IMR-90 (cell line): ENCODE measurements around the gene MAP3K15. TPM values are rescaled to one million over a fixed set of nuclear protein-coding genes. Genes with fewer than 3 reads are reported as not detected.

Source experiments
- ATAC-seq: fragments of 200-7000 bp; cut with Tn5 transposase; 2 replicates; pipeline ENCODE4 v1.9.1; 2020; ENCODE audit warnings: low read depth, mild to moderate bottlenecking, moderate library complexity
- BruUV-seq: library from RNA; stranded (reverse); fragments of 400-500 nt; replicated peaks from 2 replicates; lab custom pipeline; 2021; lab: Mats Ljungman, UMichigan
- CTCF ChIA-PET: fragments of 300-600 bp; formaldehyde crosslinking; extraction: SDS; loops from one replicate; lab custom pipeline; 2021; ENCODE audit warnings: antibody characterized with exemption; lab: Yijun Ruan, JAX
- POLR2A ChIA-PET: fragments of 300-600 bp; sonication (Branson Sonifier 250); formaldehyde crosslinking; loops from one replicate; lab custom pipeline; 2022; ENCODE audit warnings: antibody characterized with exemption; ENCODE audit not compliant: unreplicated experiment; lab: Charles Lee
- DNase-seq: peaks from one replicate; pipeline ENCODE4 v3.0.0; 2013
- H2AFZ ChIP-seq: replicated peaks from 2 replicates; pipeline ENCODE3; 2013; ENCODE audit warnings: low read length, mild to moderate bottlenecking; ENCODE audit not compliant: poor library complexity
- H2AK5ac ChIP-seq: 2 replicates; pipeline ENCODE4 v1.6.1; 2013; ENCODE audit warnings: low read depth, low read length, inconsistent platforms
- H2AK9ac ChIP-seq: replicated peaks from 2 replicates; pipeline ENCODE3; 2013; ENCODE audit warnings: mild to moderate bottlenecking, low read depth, low read length, moderate library complexity; ENCODE audit not compliant: poor library complexity
- H2BK120ac ChIP-seq: 2 replicates; pipeline ENCODE4 v1.6.1; 2013; ENCODE audit warnings: low read depth, low read length, inconsistent platforms
- H2BK15ac ChIP-seq: 3 replicates; pipeline ENCODE4 v1.6.1; 2013; ENCODE audit warnings: low read depth, low read length, inconsistent platforms
- H2BK20ac ChIP-seq: 2 replicates; pipeline ENCODE4 v1.6.1; 2013; ENCODE audit warnings: low read depth, mild to moderate bottlenecking, inconsistent platforms, low read length, moderate library complexity
- H2BK5ac ChIP-seq: 2 replicates; pipeline ENCODE4 v1.6.1; 2013; ENCODE audit warnings: mild to moderate bottlenecking, low read depth, low read length, inconsistent platforms; ENCODE audit not compliant: poor library complexity, severe bottlenecking
- H3K14ac ChIP-seq: replicated peaks from 2 replicates; pipeline ENCODE4 v1.6.1; 2013; ENCODE audit warnings: low read depth, low read length, inconsistent platforms
- H3K18ac ChIP-seq: 2 replicates; pipeline ENCODE4 v1.6.1; 2013; ENCODE audit warnings: low read depth, low read length, control low read depth
- H3K23ac ChIP-seq: 2 replicates; pipeline ENCODE4 v1.6.1; 2013; ENCODE audit warnings: low read depth, low read length, inconsistent platforms
- H3K27ac ChIP-seq: 2 replicates; pipeline ENCODE4 v1.5.1; 2013; ENCODE audit warnings: mild to moderate bottlenecking, control low read depth, low read length; ENCODE audit not compliant: insufficient read depth
- H3K27me3 ChIP-seq: 2 replicates; pipeline ENCODE4 v1.6.1; 2013; ENCODE audit warnings: low read length; ENCODE audit not compliant: control insufficient read depth, insufficient read depth
- H3K36me3 ChIP-seq: 2 replicates; pipeline ENCODE4 v1.6.1; 2013; ENCODE audit warnings: low read length, mixed read lengths; ENCODE audit not compliant: control insufficient read depth, insufficient read depth
- H3K4ac ChIP-seq: 2 replicates; pipeline ENCODE4 v1.6.1; 2013; ENCODE audit warnings: low read depth, low read length, inconsistent platforms
- H3K4me1 ChIP-seq: 2 replicates; pipeline ENCODE4 v1.6.1; 2013; ENCODE audit warnings: low read length, mixed read lengths; ENCODE audit not compliant: control insufficient read depth, insufficient read depth
- H3K4me2 ChIP-seq: 2 replicates; pipeline ENCODE4 v1.6.1; 2013; ENCODE audit warnings: low read depth, mild to moderate bottlenecking, control low read depth, low read length, moderate library complexity
- H3K4me3 ChIP-seq: 2 replicates; pipeline ENCODE4 v1.5.1; 2013; ENCODE audit warnings: low read depth, mild to moderate bottlenecking, control low read depth, low read length, moderate library complexity; ENCODE audit not compliant: insufficient read depth
- H3K56ac ChIP-seq: 2 replicates; pipeline ENCODE4 v1.6.1; 2013; ENCODE audit warnings: low read length, inconsistent platforms; ENCODE audit not compliant: insufficient read depth; ENCODE audit errors: extremely low read depth
- H3K79me1 ChIP-seq, 2 experiments: 2 replicates each; pipeline ENCODE4 v1.6.1; 2013; ENCODE audit warnings: low read length in 2 of 2, inconsistent platforms in 1 of 2, low read depth in 1 of 2
- H3K9ac ChIP-seq: 2 replicates; pipeline ENCODE4 v1.6.1; 2013; ENCODE audit warnings: low read depth, low read length, control low read depth
- H3K9me1 ChIP-seq: 2 replicates; pipeline ENCODE4 v1.6.1; 2013; ENCODE audit warnings: low read length, inconsistent platforms; ENCODE audit not compliant: insufficient read depth
- H3K9me3 ChIP-seq: 2 replicates; pipeline ENCODE4 v1.6.1; 2013; ENCODE audit warnings: low read length; ENCODE audit not compliant: control insufficient read depth, insufficient read depth
- H4K20me1 ChIP-seq: 2 replicates; pipeline ENCODE4 v1.6.1; 2013; ENCODE audit warnings: low read length, inconsistent platforms; ENCODE audit not compliant: insufficient read depth
- H4K5ac ChIP-seq: 2 replicates; pipeline ENCODE4 v1.6.1; 2013; ENCODE audit warnings: mild to moderate bottlenecking, low read depth, low read length, control low read depth
- H4K8ac ChIP-seq, 2 experiments: 2 replicates each; pipeline ENCODE4 v1.6.1; 2013; ENCODE audit warnings: low read depth in 2 of 2, low read length in 2 of 2, control low read depth in 1 of 2, inconsistent platforms in 1 of 2
- H4K91ac ChIP-seq: 2 replicates; pipeline ENCODE4 v1.6.1; 2013; ENCODE audit warnings: low read depth, low read length, inconsistent platforms; ENCODE audit not compliant: insufficient read depth
- BHLHE40 ChIP-seq: fragments of 150-350 bp; IDR thresholded peaks from 2 replicates; pipeline ENCODE4 v1.6.1; 2016; ENCODE audit warnings: mild to moderate bottlenecking, low read depth, low read length
- CEBPB ChIP-seq: IDR thresholded peaks from 2 replicates; pipeline ENCODE4 v1.6.1; 2012; ENCODE audit warnings: low read depth, low read length, improper control_type of control experiment
- CHD1 ChIP-seq: IDR thresholded peaks from 2 replicates; pipeline ENCODE4 v1.6.1; 2012; ENCODE audit warnings: low read depth, low read length, improper control_type of control experiment
- FOS ChIP-seq: fragments of 150-350 bp; IDR thresholded peaks from 2 replicates; pipeline ENCODE4 v1.6.1; 2016; ENCODE audit warnings: low read depth, low read length
- MAFK ChIP-seq: IDR thresholded peaks from 2 replicates; pipeline ENCODE4 v1.6.1; 2012; ENCODE audit warnings: low read depth, low read length, improper control_type of control experiment
- MAZ ChIP-seq: IDR thresholded peaks from 2 replicates; pipeline ENCODE4 v1.6.1; 2012; ENCODE audit warnings: low read depth, mild to moderate bottlenecking, low read length, improper control_type of control experiment, moderate library complexity, borderline replicate concordance
- MXI1 ChIP-seq: IDR thresholded peaks from 2 replicates; pipeline ENCODE4 v1.6.1; 2012; ENCODE audit warnings: low read depth, mild to moderate bottlenecking, low read length, moderate library complexity, borderline replicate concordance
- NFE2L2 ChIP-seq: fragments of 150-350 bp; IDR thresholded peaks from 2 replicates; pipeline ENCODE4 v1.6.1; 2016; ENCODE audit warnings: low read depth, mild to moderate bottlenecking, low read length
- POLR2A ChIP-seq: IDR thresholded peaks from 2 replicates; pipeline ENCODE4 v1.6.1; 2012; ENCODE audit warnings: mild to moderate bottlenecking, low read depth, low read length
- RAD21 ChIP-seq: IDR thresholded peaks from 2 replicates; pipeline ENCODE4 v1.6.1; 2012; ENCODE audit warnings: low read length, improper control_type of control experiment
- RCOR1 ChIP-seq: IDR thresholded peaks from 2 replicates; pipeline ENCODE4 v1.6.1; 2012; ENCODE audit warnings: mild to moderate bottlenecking, low read length, improper control_type of control experiment; ENCODE audit not compliant: insufficient replicate concordance
- RFX5 ChIP-seq: IDR thresholded peaks from 2 replicates; pipeline ENCODE4 v1.8.0; 2012; ENCODE audit warnings: low read depth, mild to moderate bottlenecking, low read length, moderate library complexity
- SMC3 ChIP-seq: fragments of 150-350 bp; IDR thresholded peaks from 2 replicates; pipeline ENCODE4 v1.6.1; 2016; ENCODE audit warnings: low read depth, mild to moderate bottlenecking, antibody characterized with exemption, low read length, moderate library complexity
- WGBS, 2 experiments: methylation state at CpG; one replicate each; pipeline versions ENCODE4 v1.1.5 to v1.1.7; 2013; ENCODE audit warnings: missing lambda C conversion rate in 2 of 2; ENCODE audit not compliant: insufficient read length in 1 of 2; ENCODE audit errors: extremely low coverage in 2 of 2; 5-methylcytosine and 5-hydroxymethylcytosine counted together
- dilution Hi-C: fragments of 300-500 bp; cut with HindIII; formaldehyde crosslinking; loops from one replicate; pipeline ENCODE4 v1.14.3; 2018; ENCODE audit warnings: low sequenced_read_pairs; ENCODE audit not compliant: unreplicated experiment
- in situ Hi-C: fragments of 300-500 bp; cut with MboI; formaldehyde crosslinking; loops from 3 replicates; pipeline ENCODE4 v1.14.3; 2019; ENCODE audit warnings: low sequenced_read_pairs, inconsistent platforms, mixed read lengths
- intact Hi-C: fragments of 100-400 bp; cut with micrococcal nuclease; formaldehyde crosslinking; loops from 2 replicates; pipeline ENCODE4 v1.10.0; 2022
- polyA plus RNA-seq, 3 experiments: library from polyadenylated mRNA; depleted of rRNA; stranded (reverse); fragments of >200 nt; gene quantifications; 2 replicates each; pipeline ENCODE4 v1.2.3, GENCODE V29; 2012; ENCODE audit warnings: low replicate concordance in 1 of 3
- total RNA-seq: library from RNA; depleted of rRNA; stranded (reverse); fragments of >200 nt; gene quantifications from 2 replicates; pipeline ENCODE4 v1.2.3, GENCODE V29; 2012
- TF ChIP-seq, protein P1 (sequence below): conservative IDR thresholded peaks from 2 replicates; pipeline ENCODE4 v1.5.1; 2012; ENCODE audit warnings: mild to moderate bottlenecking, low read depth, low read length, improper control_type of control experiment
- TF ChIP-seq, protein P2 (sequence below): fragments of 150-350 bp; IDR thresholded peaks from 2 replicates; pipeline ENCODE4 v1.6.1; 2016; ENCODE audit warnings: low read depth, mild to moderate bottlenecking, low read length, moderate library complexity, borderline replicate concordance
- TF ChIP-seq, protein P3 (sequence below): fragments of 150-350 bp; IDR thresholded peaks from 2 replicates; pipeline ENCODE4 v1.6.1; 2017; ENCODE audit warnings: mild to moderate bottlenecking, antibody characterized with exemption, low read length, low read depth

Gene MAP3K15
- total and polyA plus RNA-seq, 2 of the 4 experiments (the other 2 are of a cell fraction) = under 0.01 to 0.10 TPM

DNA sequence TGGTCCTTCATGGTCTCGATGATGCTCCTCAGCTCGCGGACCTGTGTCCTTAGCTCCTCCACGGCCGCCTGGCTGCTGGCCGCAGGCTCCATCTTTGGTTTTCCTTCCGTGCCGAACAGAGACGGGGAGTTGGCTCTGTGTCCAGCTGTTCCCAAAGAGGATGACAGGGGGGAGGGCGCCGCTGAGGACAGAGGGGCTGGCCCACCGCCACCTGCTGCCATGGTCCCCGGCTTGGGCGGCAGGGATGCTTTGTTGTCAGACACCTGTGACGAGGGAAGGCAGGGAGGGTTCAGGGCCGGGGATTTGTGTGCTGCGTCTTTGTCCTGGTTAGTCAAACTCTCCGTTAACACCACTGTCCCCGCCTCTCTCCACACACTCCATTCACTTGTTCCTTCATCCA is 26.6 kb upstream of the MAP3K15 start:
- no peak overlapping the region for H2BK15ac ChIP-seq
- H4K8ac ChIP-seq = no peak overlapping the region
- no peak overlapping the region for H3K56ac ChIP-seq
- H3K27me3 ChIP-seq = no peaks in the 10 kb centered on the region; the same call in 1 of the 2 replicates
- no peak overlapping the region for H3K18ac ChIP-seq
- in situ Hi-C loops = loop anchor here (10.0 to 25.0 kb wide), 2 partner anchors 353 to 1155 kb away; no protein-coding TSS in a partner anchor
- no peak overlapping the region for H2BK5ac ChIP-seq
- CTCF ChIA-PET = no interaction called here
- H2AFZ ChIP-seq = no peak overlapping the region
- H3K36me3 ChIP-seq = no peaks in the 10 kb centered on the region; the same call in 1 of the 2 replicates
- no peak overlapping the region for H2AK9ac ChIP-seq
- dilution Hi-C loops = no loop called here
- no peak overlapping the region for H3K4me2 ChIP-seq
- H3K27ac ChIP-seq = no peak overlapping the region
- H3K14ac ChIP-seq = no peak overlapping the region
- intact Hi-C loops = loop anchor here (10.0 kb wide), 2 partner anchors 453 to 583 kb away; partner anchors contain the start of gene BCLAF3
- H3K23ac ChIP-seq = no peak overlapping the region
- no peak overlapping the region for H3K4ac ChIP-seq
- no peak overlapping the region for H4K5ac ChIP-seq
- no peak overlapping the region for H2BK120ac ChIP-seq
- no TSS peak for BruUV-seq
- 89% methylated on average over 6 of the region's 19 CpGs; no CpG with 5 or more reads in 1 of the 2 experiments for WGBS, 2 experiments
- H3K9me1 ChIP-seq = peaks cover 7% of the 10 kb centered on the region; the same call in 1 of the 2 replicates
- ATAC-seq (no peak), DNase-seq (no peak)
- no peaks in the 10 kb centered on the region for H4K20me1 ChIP-seq
- H3K79me1 ChIP-seq = no peaks in the 10 kb centered on the region; a peak in 1 of 4 replicates
- TF ChIP-seq, protein P1, sequence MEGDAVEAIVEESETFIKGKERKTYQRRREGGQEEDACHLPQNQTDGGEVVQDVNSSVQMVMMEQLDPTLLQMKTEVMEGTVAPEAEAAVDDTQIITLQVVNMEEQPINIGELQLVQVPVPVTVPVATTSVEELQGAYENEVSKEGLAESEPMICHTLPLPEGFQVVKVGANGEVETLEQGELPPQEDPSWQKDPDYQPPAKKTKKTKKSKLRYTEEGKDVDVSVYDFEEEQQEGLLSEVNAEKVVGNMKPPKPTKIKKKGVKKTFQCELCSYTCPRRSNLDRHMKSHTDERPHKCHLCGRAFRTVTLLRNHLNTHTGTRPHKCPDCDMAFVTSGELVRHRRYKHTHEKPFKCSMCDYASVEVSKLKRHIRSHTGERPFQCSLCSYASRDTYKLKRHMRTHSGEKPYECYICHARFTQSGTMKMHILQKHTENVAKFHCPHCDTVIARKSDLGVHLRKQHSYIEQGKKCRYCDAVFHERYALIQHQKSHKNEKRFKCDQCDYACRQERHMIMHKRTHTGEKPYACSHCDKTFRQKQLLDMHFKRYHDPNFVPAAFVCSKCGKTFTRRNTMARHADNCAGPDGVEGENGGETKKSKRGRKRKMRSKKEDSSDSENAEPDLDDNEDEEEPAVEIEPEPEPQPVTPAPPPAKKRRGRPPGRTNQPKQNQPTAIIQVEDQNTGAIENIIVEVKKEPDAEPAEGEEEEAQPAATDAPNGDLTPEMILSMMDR = no peak
- TF ChIP-seq NFE2L2 (no peak), FOS (no peak), BHLHE40 (no peak), CEBPB (no peak), RCOR1 (no peak), SMC3 (no peak), RAD21 (no peak), RFX5 (no peak), MAFK (no peak), MXI1 (no peak), CHD1 (no peak), MAZ (no peak), POLR2A (no peak)
- TF ChIP-seq, protein P2, sequence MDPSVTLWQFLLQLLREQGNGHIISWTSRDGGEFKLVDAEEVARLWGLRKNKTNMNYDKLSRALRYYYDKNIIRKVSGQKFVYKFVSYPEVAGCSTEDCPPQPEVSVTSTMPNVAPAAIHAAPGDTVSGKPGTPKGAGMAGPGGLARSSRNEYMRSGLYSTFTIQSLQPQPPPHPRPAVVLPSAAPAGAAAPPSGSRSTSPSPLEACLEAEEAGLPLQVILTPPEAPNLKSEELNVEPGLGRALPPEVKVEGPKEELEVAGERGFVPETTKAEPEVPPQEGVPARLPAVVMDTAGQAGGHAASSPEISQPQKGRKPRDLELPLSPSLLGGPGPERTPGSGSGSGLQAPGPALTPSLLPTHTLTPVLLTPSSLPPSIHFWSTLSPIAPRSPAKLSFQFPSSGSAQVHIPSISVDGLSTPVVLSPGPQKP = no peak
- TF ChIP-seq, protein P3, sequence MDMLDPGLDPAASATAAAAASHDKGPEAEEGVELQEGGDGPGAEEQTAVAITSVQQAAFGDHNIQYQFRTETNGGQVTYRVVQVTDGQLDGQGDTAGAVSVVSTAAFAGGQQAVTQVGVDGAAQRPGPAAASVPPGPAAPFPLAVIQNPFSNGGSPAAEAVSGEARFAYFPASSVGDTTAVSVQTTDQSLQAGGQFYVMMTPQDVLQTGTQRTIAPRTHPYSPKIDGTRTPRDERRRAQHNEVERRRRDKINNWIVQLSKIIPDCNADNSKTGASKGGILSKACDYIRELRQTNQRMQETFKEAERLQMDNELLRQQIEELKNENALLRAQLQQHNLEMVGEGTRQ = no peak
- POLR2A ChIA-PET = no interaction called here
- no peak overlapping the region for H3K4me3 ChIP-seq
- H4K91ac ChIP-seq = no peak overlapping the region
- no peaks in the 10 kb centered on the region for H3K9me3 ChIP-seq
- no peak overlapping the region for H3K9ac ChIP-seq
- H2BK20ac ChIP-seq = no peak overlapping the region
- H2AK5ac ChIP-seq = no peak overlapping the region
- no peaks in the 10 kb centered on the region for H3K4me1 ChIP-seq
